GM21723 (cell line): ENCODE data around the gene FBXO44.

Experiments
- ATAC-seq: cut with Tn5 transposase; IDR thresholded peaks from one replicate; pipeline ENCODE4 v1.9.1; 2021; ENCODE audit warnings: mild to moderate bottlenecking, moderate library complexity; ENCODE audit not compliant: unreplicated experiment

FBXO44 gene

DNA sequence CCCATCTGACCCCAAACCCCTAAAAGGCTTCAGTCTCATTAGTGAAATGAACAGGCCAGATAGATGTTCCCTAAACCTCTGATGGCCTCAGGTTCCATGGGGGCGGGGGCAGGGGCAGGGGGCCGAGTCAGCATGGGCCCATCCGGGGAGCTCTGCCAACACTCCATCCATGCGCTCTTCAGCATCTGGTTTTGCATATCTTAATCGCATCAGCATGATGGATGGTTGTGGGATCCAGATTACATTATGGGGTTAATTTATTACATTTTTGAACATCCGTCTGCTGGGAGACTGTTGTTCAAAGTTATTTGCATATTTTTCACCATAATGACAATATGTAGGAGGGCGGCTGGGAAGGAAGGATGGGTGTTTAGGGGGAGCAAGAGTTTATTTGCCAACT is 29.4 kb downstream of the FBXO44 start:
- no peak for ATAC-seq

DNA sequence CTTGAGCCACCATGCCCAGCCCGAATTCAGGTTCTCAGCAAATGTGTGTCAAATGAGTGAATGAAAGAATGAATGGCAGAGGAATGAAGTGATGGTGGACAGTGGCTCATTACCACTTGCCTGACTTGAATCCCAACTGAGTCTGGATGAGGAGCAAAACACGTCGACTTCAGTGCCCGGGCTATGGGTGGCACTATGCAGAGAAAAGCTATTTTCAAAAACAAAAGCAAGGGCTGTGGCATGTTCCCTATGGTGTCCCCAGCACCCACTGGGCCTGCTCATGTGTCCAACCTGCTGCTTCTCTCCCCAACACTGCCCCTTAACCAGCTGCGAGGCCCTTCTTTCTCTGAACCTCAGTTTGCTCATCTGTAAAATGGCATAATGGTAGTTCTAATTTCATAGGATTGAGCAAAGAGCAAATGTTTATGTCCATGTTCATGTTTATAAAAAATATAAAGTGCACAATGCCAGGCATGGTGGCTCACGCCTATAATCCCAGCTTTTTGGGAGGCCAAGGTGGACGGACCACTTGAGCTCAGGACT is 30.6 kb downstream of the FBXO44 start:
- no peak for ATAC-seq

GRCh38 chr1:11688506-11688905 is 33.8 kb downstream of the FBXO44 start:
- no peak for ATAC-seq

- no peak for ATAC-seq
Observed at GRCh38 chr1:11690397-11691301, 36.0 kb downstream of the FBXO44 start.

DNA sequence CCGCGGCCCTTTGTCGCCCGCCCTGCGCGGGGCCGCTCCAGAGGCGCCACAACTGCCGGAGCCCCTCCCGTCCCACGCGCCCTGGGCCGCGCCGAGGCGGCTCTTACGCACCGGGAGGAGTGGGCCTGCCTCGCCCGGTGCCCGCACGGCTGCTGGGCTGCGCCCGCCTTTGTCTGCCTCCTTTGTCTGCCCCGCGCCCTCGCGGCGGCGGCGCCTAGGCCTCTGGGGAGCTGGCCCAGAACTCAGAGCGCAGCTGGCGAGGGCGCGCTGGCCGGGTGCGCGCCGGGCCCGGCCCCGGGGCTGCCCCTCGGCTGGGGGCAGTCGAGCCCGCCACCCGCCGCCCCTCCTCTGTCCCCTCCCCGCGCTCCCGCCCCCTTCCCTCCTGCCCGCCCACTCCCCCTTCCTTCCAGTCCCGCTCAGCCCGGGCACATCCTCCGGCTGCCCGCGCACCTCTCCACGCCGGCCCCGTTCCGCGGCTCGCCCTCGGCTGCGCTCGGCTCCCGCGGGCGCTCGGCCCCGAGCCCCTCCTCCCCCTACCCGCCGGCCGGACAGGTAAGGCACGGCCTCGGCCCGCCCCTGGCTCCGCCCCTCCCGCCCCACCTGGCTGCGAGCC is 36.7 kb downstream of the FBXO44 start, which contains the start of gene DRAXIN:
DRAXIN (plus strand) TSS at position 409 of the 613 bp plus-strand sequence. CDS start 14,549 bp downstream, outside the sequence.
- ATAC-seq = no peak

- no peak for ATAC-seq
Observed at GRCh38 chr1:11691928-11692711, 37.4 kb downstream of the FBXO44 start.

DNA sequence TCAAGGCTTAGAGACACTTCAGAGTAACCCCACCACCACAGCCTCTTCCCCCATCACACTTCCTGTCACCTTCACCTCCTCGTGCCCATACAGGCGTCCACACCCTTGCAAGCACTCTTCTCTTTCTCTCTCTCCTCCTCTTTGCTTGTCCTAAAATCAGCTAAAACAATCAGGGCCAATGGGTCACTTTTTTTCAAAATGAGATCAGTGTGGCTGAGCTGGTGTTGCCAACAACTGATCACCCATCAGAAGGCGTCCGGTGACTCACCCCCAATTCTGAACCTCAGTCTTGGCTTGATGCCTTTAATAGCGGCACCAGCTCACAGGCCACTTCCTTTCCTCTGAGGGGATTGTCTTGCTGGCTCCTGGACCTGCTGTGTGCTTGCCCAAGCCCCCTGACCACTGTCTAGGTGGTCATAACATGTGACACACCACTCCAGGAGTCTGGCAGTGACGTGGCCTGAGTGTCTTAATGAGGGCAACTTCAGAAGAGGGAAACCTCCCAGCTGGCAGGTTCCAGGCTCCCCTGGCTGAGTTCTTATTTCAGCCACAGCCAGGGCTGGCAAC is 38.4 kb downstream of the FBXO44 start:
- ATAC-seq = no peak

GRCh38 chr1:11693917-11694316 is 39.2 kb downstream of the FBXO44 start:
- ATAC-seq = no peak

GRCh38 chr1:11695861-11696260 is 41.2 kb downstream of the FBXO44 start:
- no peak for ATAC-seq

DNA sequence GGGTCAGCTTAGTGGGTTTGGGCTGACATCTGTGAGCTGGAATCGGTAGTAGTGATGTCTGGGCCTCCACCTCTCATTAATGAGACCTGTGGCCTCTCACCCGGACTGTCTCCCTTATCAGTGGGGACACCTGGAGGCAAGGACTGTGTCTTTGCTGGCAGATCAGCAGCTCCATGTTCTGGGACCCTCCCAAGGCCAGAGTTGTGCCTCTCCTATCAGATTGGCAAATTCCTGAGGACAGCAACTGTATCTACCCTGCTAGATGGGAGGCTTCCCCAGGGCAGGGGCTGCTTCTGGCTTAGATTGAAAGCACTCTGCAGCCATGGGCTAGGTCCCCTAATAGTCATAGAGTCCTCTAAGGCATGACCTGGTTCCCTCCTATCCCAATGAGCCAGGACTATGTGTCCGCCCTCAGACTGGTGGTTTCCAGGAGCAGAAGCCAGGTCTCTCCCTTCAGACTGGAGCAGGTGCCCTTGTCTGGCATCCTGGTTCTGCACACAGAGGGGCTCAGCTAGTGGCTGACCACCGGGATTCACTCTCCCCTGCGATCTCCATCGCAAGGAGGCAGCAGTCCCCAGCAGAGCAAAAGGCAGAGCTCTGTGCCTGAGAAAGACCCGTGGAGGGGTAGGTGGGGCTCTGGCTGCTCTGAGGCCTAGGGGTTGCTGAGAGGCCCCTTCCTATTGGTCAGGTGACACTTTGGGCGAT is 42.7 kb downstream of the FBXO44 start:
- no peak for ATAC-seq

DNA sequence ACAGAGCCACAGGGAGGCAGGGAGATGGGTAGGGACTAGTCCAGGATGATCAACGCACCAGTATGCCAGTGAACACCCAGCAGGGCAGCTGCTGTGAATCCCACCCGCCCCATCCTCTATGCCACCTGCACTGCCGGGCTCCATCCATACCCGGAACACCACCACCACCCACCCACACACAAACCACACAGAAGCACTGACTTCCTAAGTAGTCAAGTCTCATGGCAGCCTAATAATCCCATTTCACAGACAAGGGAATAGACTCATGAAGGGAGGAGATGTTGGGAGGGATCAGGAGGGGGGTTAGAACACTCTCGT is 43.2 kb downstream of the FBXO44 start:
- no peak for ATAC-seq

GRCh38 chr1:11700601-11701467 is 46.2 kb downstream of the FBXO44 start:
- ATAC-seq = no peak

DNA sequence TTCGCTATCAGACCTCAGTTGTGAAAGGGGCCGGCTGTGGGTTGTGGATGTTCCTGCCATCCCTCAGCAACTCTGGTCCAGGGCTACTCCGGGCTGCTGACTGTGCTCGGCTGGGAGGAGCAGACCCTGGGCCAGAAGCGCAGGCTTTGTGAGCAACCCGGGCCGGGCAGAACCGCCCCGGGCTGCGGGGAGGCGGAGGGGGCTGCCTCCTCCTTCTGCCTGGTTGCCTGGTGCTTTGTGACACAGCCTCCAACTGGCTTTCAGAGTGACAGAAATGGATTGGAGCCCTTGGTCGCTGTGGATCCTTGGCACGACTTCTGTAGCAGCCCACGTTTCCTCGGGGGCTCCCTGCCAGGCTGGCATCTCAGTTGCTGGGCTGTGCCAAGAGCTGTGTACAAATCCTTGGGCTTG is 46.9 kb downstream of the FBXO44 start:
- ATAC-seq = no peak

GRCh38 chr1:11701981-11702803 is 47.5 kb downstream of the FBXO44 start:
- no peak for ATAC-seq

GRCh38 chr1:11703357-11704193 is 48.9 kb downstream of the FBXO44 start:
- ATAC-seq = no peak

GRCh38 chr1:11704194-11704529 is 49.5 kb downstream of the FBXO44 start:
- no peak for ATAC-seq

DNA sequence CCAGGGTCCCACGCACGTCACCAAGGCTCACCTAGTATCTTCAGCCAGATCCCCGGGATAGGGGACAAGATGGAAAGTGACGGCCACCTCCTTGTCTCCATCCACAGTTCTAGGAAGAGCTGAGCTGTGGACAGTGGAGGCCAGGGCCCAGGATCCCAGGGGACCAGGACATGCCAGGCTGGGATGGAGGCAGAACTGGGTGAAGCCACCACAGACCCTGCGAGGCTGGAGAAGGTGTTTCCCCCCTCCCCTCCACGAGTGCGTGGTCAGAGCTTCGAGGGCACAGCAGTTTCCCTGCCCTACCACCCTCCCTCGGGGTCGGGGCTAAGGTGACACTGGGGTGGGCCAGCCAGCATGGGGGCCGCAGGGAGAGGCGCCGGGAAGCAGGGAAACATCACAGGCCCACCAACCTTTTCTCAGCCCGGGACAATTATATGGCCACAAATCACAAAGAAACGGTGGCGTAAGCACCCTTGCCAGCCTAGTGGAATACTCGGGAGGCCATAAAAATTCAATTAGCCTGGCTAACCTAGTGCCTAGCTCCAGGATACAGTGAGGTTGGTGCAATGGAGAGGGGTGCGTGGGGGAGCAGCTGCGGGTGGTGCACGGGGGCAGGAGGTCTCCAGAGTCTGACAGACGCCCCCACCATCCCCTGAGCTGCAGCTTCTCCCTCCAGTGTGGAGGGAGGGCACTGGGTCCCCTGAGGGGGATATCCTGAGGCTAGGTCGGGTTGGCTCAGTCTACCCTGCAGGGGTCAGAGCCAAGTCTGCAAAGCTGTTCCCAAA is 50.2 kb downstream of the FBXO44 start:
- no peak for ATAC-seq
